ENCODE data around the gene NCCRP1.

Gene NCCRP1

GRCh38 chr19:39199025-39199424 lies 2.3 kb downstream of the NCCRP1 start:
- H3K36me3 ChIP-seq (ENCODE audit: insufficient read depth, low read length): no peaks in the 10 kb centered on the region

GRCh38 chr19:39200066-39200802 lies 3.5 kb downstream of the NCCRP1 start:
- H3K27me3 ChIP-seq (ENCODE audit: insufficient read depth, low read length, poor library complexity, severe bottlenecking): no peaks in the 10 kb centered on the region
- H3K9ac ChIP-seq (ENCODE audit: low read depth, low read length, poor library complexity, severe bottlenecking): no peak overlapping the region
- no peaks in the 10 kb centered on the region for H3K9me3 ChIP-seq (ENCODE audit: insufficient read depth, low read depth, low read length)
- no peaks in the 10 kb centered on the region for H4K20me1 ChIP-seq (ENCODE audit: insufficient read depth, low read length, poor library complexity, severe bottlenecking)
- H3K4me3 ChIP-seq (ENCODE audit: low read length, poor library complexity, severe bottlenecking): no peak overlapping the region
- H3K4me2 ChIP-seq (ENCODE audit: low read depth, low read length, poor library complexity, severe bottlenecking): no peak overlapping the region
- H3K79me2 ChIP-seq (ENCODE audit: insufficient read depth, low read length): no peaks in the 10 kb centered on the region
- no peak overlapping the region for H2AFZ ChIP-seq (ENCODE audit: low read length)
- no peak for TF ChIP-seq CTCF (conservative IDR thresholded peaks at IDR 0.05; ENCODE audit: low read length)
- TF ChIP-seq EZH2phosphoT487 (IDR thresholded peaks at IDR 0.05; ENCODE audit: borderline replicate concordance): no peak
- no peaks in the 10 kb centered on the region for H3F3A ChIP-seq (ENCODE audit: low read depth)
- peaks cover 3% of the 10 kb centered on the region for H3K4me1 ChIP-seq (ENCODE audit: insufficient read depth, low read length, poor library complexity, severe bottlenecking)
- no peaks in the 10 kb centered on the region for H3K9me2 ChIP-seq (replicated peaks; ENCODE audit: low read depth, low read length)
- H3K36me3 ChIP-seq (ENCODE audit: insufficient read depth, low read length): no peaks in the 10 kb centered on the region

More at GRCh38 chr19:39199025-39199424, 2.3 kb downstream of the NCCRP1 start:
- Histone ChIP-seq H3K4me3 (ENCODE audit: low read length, poor library complexity, severe bottlenecking) (no peak overlapping the region), H2AFZ (ENCODE audit: low read length) (no peak overlapping the region), H3K4me1 (ENCODE audit: insufficient read depth, low read length, poor library complexity, severe bottlenecking) (peaks cover 5% of the 10 kb centered on the region), H3K9ac (ENCODE audit: low read depth, low read length, poor library complexity, severe bottlenecking) (no peak overlapping the region), H3K9me3 (ENCODE audit: insufficient read depth, low read depth, low read length) (no peaks in the 10 kb centered on the region), H3K79me2 (ENCODE audit: insufficient read depth, low read length) (no peaks in the 10 kb centered on the region), H3F3A (ENCODE audit: low read depth) (no peaks in the 10 kb centered on the region), H4K20me1 (ENCODE audit: insufficient read depth, low read length, poor library complexity, severe bottlenecking) (no peaks in the 10 kb centered on the region), H3K4me2 (ENCODE audit: low read depth, low read length, poor library complexity, severe bottlenecking) (no peak overlapping the region), H3K9me2 (replicated peaks; ENCODE audit: low read depth, low read length) (no peaks in the 10 kb centered on the region), H3K27me3 (ENCODE audit: insufficient read depth, low read length, poor library complexity, severe bottlenecking) (no peaks in the 10 kb centered on the region)
- no peak for TF ChIP-seq CTCF (conservative IDR thresholded peaks at IDR 0.05; ENCODE audit: low read length)
- TF ChIP-seq EZH2phosphoT487 (IDR thresholded peaks at IDR 0.05; ENCODE audit: borderline replicate concordance): no peak

GRCh38 chr19:39200803-39201115 lies 4.0 kb downstream of the NCCRP1 start:
- no peak overlapping the region for H3K4me3 ChIP-seq (ENCODE audit: low read length, poor library complexity, severe bottlenecking)
- no peaks in the 10 kb centered on the region for H3K79me2 ChIP-seq (ENCODE audit: insufficient read depth, low read length)
- no peaks in the 10 kb centered on the region for H3K4me1 ChIP-seq (ENCODE audit: insufficient read depth, low read length, poor library complexity, severe bottlenecking)
- H3K4me2 ChIP-seq (ENCODE audit: low read depth, low read length, poor library complexity, severe bottlenecking): no peak overlapping the region
- TF ChIP-seq CTCF (conservative IDR thresholded peaks at IDR 0.05; ENCODE audit: low read length): no peak
- TF ChIP-seq EZH2phosphoT487 (IDR thresholded peaks at IDR 0.05; ENCODE audit: borderline replicate concordance): no peak
- no peaks in the 10 kb centered on the region for H3K27me3 ChIP-seq (ENCODE audit: insufficient read depth, low read length, poor library complexity, severe bottlenecking)
- H2AFZ ChIP-seq (ENCODE audit: low read length): no peak overlapping the region
- H4K20me1 ChIP-seq (ENCODE audit: insufficient read depth, low read length, poor library complexity, severe bottlenecking): no peaks in the 10 kb centered on the region
- no peak overlapping the region for H3K9ac ChIP-seq (ENCODE audit: low read depth, low read length, poor library complexity, severe bottlenecking)
- no peaks in the 10 kb centered on the region for H3F3A ChIP-seq (ENCODE audit: low read depth)
- no peaks in the 10 kb centered on the region for H3K9me3 ChIP-seq (ENCODE audit: insufficient read depth, low read depth, low read length)
- no peaks in the 10 kb centered on the region for H3K36me3 ChIP-seq (ENCODE audit: insufficient read depth, low read length)
- H3K9me2 ChIP-seq (replicated peaks; ENCODE audit: low read depth, low read length): no peaks in the 10 kb centered on the region

Data from Loucy (cell line).